Left lobe of liver (tissue), 2 donors: ENCODE measurements around the gene TAS1R1. TPM values are rescaled to one million over a fixed set of nuclear protein-coding genes. Genes with fewer than 3 reads are reported as not detected.

Source experiments
- ATAC-seq: fragments of 200-7000 bp; cut with Tn5 transposase; one replicate; pipeline ENCODE4 v1.9.1; 2020; ENCODE audit warnings: mild to moderate bottlenecking, moderate library complexity
- DNase-seq: peaks from one replicate; pipeline ENCODE4 v3.0.0-alpha.2; 2020; ENCODE audit warnings: low spot score
- total RNA-seq: library from RNA; stranded (reverse); gene quantifications from one replicate; pipeline ENCODE4 v1.2.1, GENCODE V29; 2021
- donor health status: DM: no; HTN: no; CAD: no; lungs with moderate emphysema.
- donor health status: DM: no; HTN: yes; CAD: no.

TAS1R1 gene
- total RNA-seq, 1 donor from 2014 or later = 0.05 TPM

DNA sequence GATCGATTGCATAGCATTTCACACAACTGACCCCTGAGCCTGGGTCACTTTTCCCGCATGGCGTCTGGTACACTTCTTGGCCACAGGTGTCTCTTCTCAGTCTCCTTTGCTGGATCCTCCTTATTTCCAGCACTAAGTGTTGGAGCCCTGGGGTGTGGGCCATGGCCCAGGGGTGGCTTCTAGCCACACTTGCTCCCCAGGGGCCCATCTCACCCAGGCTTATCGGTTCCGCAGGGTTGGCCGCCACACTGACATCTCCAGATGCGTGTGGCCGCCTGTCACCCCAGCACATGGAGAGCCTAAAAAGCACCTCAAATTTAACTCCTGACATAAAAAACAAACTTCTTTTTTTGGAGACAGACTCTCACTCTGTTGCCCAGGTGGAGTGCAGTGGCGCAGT is 71.9 kb downstream of the TAS1R1 start:
- no peak for ATAC-seq
- no peak for DNase-seq

- ATAC-seq = no peak
- no peak for DNase-seq
Observed at GRCh38 chr1:6627841-6628545, 72.9 kb downstream of the TAS1R1 start.

DNA sequence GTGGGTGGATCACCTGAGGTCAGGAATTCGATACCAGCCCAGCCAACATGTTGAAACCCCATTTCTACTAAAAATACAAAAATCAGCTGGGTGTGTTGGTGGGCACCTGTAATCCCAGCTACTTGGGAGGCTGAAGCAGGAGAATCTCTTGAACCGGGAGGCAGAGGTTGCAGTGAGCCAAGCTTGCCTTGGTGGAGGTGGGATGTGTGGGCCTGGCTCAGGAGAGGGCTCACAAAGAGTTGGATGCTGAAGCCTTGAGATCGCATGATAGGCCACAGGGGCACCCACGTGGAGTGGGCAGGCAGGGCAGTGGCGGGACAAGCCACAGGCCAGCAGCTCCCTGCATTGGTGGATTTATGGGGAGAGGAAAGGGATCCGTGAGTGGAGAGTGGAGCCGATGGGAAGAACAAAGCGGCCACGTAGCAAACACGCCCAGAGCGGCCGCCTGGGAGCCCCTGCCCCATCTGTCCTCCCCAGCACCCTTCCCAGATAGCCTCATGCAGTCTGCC is 73.9 kb downstream of the TAS1R1 start:
- ATAC-seq (no peak), DNase-seq (no peak)

Other genes with a start within 250 kb of the TAS1R1 start
- 13.2 TPM for gene ACOT7, start 161.5 kb upstream of the TAS1R1 start, total RNA-seq
- 0.13 TPM for gene HES2, start 135.4 kb upstream of the TAS1R1 start, total RNA-seq
- 172 TPM for gene ESPN, start 130.5 kb upstream of the TAS1R1 start, total RNA-seq
- gene TNFRSF25, start 89.1 kb upstream of the TAS1R1 start, total RNA-seq = 2.1 TPM
- gene PLEKHG5, start 63.6 kb upstream of the TAS1R1 start, total RNA-seq = 1.1 TPM
- gene NOL9, start 794 bp upstream of the TAS1R1 start, total RNA-seq = 11.1 TPM
- gene ZBTB48, start 24.7 kb downstream of the TAS1R1 start, total RNA-seq = 38.4 TPM
- 20.0 TPM for gene KLHL21, start 47.6 kb downstream of the TAS1R1 start, total RNA-seq
- gene PHF13, start 58.4 kb downstream of the TAS1R1 start, total RNA-seq = 5.5 TPM
- gene THAP3, start 69.6 kb downstream of the TAS1R1 start, total RNA-seq = 9.7 TPM
- gene DNAJC11, start 146.5 kb downstream of the TAS1R1 start, total RNA-seq = 29.5 TPM
- gene CAMTA1, start 230.1 kb downstream of the TAS1R1 start, total RNA-seq = 33.6 TPM